ENCODE results near the gene UST. TPM values are rescaled to one million over a fixed set of nuclear protein-coding genes. Genes with fewer than 3 reads are reported as not detected.

The UST gene
- total RNA-seq, 1 experiment from 2014 or later, result 6.1 TPM

GRCh38 chr6:148737806-148738205 lies 9.0 kb upstream of the UST start:
- H3K27ac ChIP-seq (ENCODE audit: low read depth, low read length), result no peak overlapping the region
- H3K9me3 ChIP-seq (ENCODE audit: control insufficient read depth in 1 of 2, insufficient read depth in 1 of 2, low read depth in 1 of 2, low read length in 2 of 2), result no peaks in the 10 kb centered on the region
- DNase-seq (ENCODE audit: low read depth, low spot score), result no peak
- H3K4me2 ChIP-seq (ENCODE audit: low read length), result no peak overlapping the region
- no peak for TF ChIP-seq ZNF274 (IDR thresholded peaks at IDR 0.05; ENCODE audit: low read depth, low read length)
- no peak for TF ChIP-seq ZFX (IDR thresholded peaks at IDR 0.05)
- TF ChIP-seq SRF (IDR thresholded peaks at IDR 0.05; ENCODE audit: low read depth), result no peak
- no peak for TF ChIP-seq ELF1 (IDR thresholded peaks at IDR 0.05; ENCODE audit: borderline replicate concordance, low read depth)
- no peak for TF ChIP-seq EZH2 (IDR thresholded peaks at IDR 0.05)
- TF ChIP-seq SP1 (IDR thresholded peaks at IDR 0.05; ENCODE audit: low read depth), result no peak
- TF ChIP-seq RAD21 (IDR thresholded peaks at IDR 0.05; ENCODE audit: low read depth), result no peak
- TF ChIP-seq ZBTB33 (IDR thresholded peaks at IDR 0.05; ENCODE audit: extremely low read depth, insufficient replicate concordance, low read length), result no peak
- TF ChIP-seq CBX3 (IDR thresholded peaks at IDR 0.05; ENCODE audit: low read depth), result no peak
- TF ChIP-seq ATF3 (IDR thresholded peaks at IDR 0.05), result no peak
- TF ChIP-seq CEBPB (IDR thresholded peaks at IDR 0.05; ENCODE audit: low read depth), result no peak
- TF ChIP-seq MAX (IDR thresholded peaks at IDR 0.05), result no peak
- no peak for TF ChIP-seq CTCF (IDR thresholded peaks at IDR 0.05 in 2 of 3, conservative IDR thresholded peaks at IDR 0.05 in 1 of 3; ENCODE audit: borderline replicate concordance in 1 of 3, insufficient read depth in 1 of 3, low read depth in 2 of 3, low read length in 2 of 3)
- TF ChIP-seq FOSL1 (IDR thresholded peaks at IDR 0.05; ENCODE audit: low read depth), result no peak
- no peak for TF ChIP-seq EZH2phosphoT487 (IDR thresholded peaks at IDR 0.05; ENCODE audit: borderline replicate concordance)
- no peak for TF ChIP-seq YY1 (IDR thresholded peaks at IDR 0.05; ENCODE audit: extremely low read depth, insufficient replicate concordance, low read depth, low read length)
- TF ChIP-seq EGR1 (IDR thresholded peaks at IDR 0.05; ENCODE audit: low read depth), result no peak
- no peak for TF ChIP-seq POLR2A (IDR thresholded peaks at IDR 0.05; ENCODE audit: borderline replicate concordance, extremely low read depth, insufficient read depth, insufficient read length)
- no peak for TF ChIP-seq TCF7L2 (IDR thresholded peaks at IDR 0.05; ENCODE audit: borderline replicate concordance, extremely low read depth, insufficient read depth, insufficient read length)
- no peaks in the 10 kb centered on the region for H3K79me2 ChIP-seq (ENCODE audit: insufficient read depth, low read length)
- POLR2A ChIA-PET, result no interaction called here
- H3K27me3 ChIP-seq (ENCODE audit: insufficient read depth, low read length), result no peaks in the 10 kb centered on the region
- no peaks in the 10 kb centered on the region for H3K36me3 ChIP-seq (ENCODE audit: control insufficient read depth in 1 of 2, insufficient read depth in 2 of 2, low read length in 2 of 2)
- no peak for ATAC-seq
- RAD21 ChIA-PET (ENCODE audit: low non-redundant PET in 1 of 2, low total read pairs in 2 of 2, uncharacterized antibody in 2 of 2, unreplicated experiment in 2 of 2), result no interaction called here
- intact Hi-C loops (cut with micrococcal nuclease), result no loop called here
- H4K20me1 ChIP-seq (ENCODE audit: insufficient read depth), result no peaks in the 10 kb centered on the region
- H3K9me2 ChIP-seq (ENCODE audit: insufficient read depth), result no peaks in the 10 kb centered on the region
- H3K4me1 ChIP-seq (ENCODE audit: control insufficient read depth in 1 of 2, insufficient read depth in 2 of 2, low read length in 2 of 2), result no peaks in the 10 kb centered on the region
- CTCF ChIA-PET, result no interaction called here
- BruUV-seq (replicated peaks), result no TSS peak
- H3K9ac ChIP-seq (ENCODE audit: low read length), result no peak overlapping the region
- H3K4me3 ChIP-seq (replicated peaks in 1 of 2; ENCODE audit: low read depth in 1 of 2, low read length in 2 of 2), result no peak overlapping the region
- H2AFZ ChIP-seq (ENCODE audit: low read depth, low read length, poor library complexity, severe bottlenecking), result no peak overlapping the region
